ENCODE measurements around the gene TCAIM. TPM values are rescaled to one million over a fixed set of nuclear protein-coding genes. Genes with fewer than 3 reads are reported as not detected.
A peak's percentile ranks its signal among the peaks of the same experiment; 100 is the strongest.

Gene TCAIM
- polyA plus RNA-seq, 1 experiment: 10.1 TPM

DNA sequence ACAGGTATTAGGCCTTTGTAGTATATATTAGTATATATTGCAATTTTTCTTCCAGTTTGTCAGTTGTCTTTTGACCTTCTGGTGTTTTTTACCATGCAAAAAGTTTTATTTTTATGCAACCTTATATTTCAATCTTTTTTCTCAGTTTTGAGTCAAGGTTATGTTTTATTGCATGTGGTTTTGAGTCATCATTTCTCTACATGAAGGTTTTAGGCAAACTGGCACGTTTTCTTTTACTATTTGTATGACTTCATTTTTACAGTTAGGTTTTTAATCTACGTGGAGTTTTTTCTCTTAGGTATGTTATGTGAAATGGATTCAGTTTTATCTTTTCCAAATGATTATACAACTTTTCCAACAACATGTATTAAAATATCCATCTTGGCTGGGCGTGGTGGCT lies 36.8 kb upstream of the TCAIM start:
- ChIA-PET CTCF (interaction anchor here (1.0 kb wide), 1 partner anchor 10 kb away, joined by 3 read pairs; no protein-coding TSS in a partner anchor), POLR2A (no interaction called here)
- Histone ChIP-seq H3K4me3 (ENCODE audit: low read depth, low read length) (no peak overlapping the region), H3K36me3 (ENCODE audit: control insufficient read depth, insufficient read depth, low read length) (no peaks in the 10 kb centered on the region), H3K27me3 (ENCODE audit: control insufficient read depth, insufficient read depth, low read length) (no peaks in the 10 kb centered on the region)
- DNase-seq (ENCODE audit: low read depth): no peak
- TF ChIP-seq, protein P1, sequence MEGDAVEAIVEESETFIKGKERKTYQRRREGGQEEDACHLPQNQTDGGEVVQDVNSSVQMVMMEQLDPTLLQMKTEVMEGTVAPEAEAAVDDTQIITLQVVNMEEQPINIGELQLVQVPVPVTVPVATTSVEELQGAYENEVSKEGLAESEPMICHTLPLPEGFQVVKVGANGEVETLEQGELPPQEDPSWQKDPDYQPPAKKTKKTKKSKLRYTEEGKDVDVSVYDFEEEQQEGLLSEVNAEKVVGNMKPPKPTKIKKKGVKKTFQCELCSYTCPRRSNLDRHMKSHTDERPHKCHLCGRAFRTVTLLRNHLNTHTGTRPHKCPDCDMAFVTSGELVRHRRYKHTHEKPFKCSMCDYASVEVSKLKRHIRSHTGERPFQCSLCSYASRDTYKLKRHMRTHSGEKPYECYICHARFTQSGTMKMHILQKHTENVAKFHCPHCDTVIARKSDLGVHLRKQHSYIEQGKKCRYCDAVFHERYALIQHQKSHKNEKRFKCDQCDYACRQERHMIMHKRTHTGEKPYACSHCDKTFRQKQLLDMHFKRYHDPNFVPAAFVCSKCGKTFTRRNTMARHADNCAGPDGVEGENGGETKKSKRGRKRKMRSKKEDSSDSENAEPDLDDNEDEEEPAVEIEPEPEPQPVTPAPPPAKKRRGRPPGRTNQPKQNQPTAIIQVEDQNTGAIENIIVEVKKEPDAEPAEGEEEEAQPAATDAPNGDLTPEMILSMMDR (IDR thresholded peaks at IDR 0.05; ENCODE audit: insufficient read depth, low read depth, low read length): no peak

DNA sequence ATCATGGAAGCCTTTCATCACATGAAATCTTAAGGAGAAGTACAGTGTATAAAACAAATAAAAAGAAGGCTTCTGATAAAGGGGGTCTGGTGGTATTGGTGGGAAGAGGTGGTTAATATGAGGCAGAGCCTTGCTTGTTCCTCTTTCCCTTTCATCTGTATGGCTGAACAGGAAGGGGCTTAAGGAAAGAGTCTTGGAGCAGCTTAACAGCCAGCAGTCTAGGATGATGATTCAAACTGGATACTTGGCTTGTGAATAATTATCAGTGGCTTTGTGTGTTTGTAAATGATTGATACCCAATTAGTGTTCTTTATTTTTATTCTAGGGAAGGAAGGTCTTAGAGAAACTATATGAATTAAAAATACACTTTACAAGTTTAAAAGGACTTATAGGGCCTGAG lies 29.1 kb upstream of the TCAIM start:
- no peaks in the 10 kb centered on the region for H3K36me3 ChIP-seq (ENCODE audit: control insufficient read depth, insufficient read depth, low read length)
- TF ChIP-seq, protein P1 (IDR thresholded peaks at IDR 0.05; ENCODE audit: insufficient read depth, low read depth, low read length): no peak
- H3K27me3 ChIP-seq (ENCODE audit: control insufficient read depth, insufficient read depth, low read length): no peaks in the 10 kb centered on the region
- CTCF ChIA-PET: no interaction called here
- DNase-seq (ENCODE audit: low read depth): no peak
- H3K4me3 ChIP-seq (ENCODE audit: low read depth, low read length): no peak overlapping the region
- POLR2A ChIA-PET: no interaction called here

DNA sequence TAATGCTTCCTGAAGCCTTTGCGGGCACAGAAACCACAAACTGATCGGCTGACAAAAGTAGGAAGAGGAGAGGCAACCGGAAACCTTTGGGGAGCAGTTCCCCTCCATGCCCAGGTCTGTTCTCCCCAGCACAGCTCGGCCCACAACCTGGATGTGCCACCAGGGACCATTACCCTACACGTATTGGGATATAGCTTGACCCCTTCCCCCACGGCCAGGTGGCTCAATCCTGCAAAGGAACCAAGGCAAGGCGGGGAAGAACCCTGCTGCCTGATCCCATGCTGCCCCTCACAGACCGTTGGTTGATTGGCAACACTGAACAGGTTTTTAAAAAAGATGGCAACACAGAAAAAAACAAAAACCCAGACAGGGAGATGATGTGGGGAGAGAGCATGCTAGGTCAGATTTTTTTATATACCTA lies 19.7 kb upstream of the TCAIM start:
- TF ChIP-seq, protein P1 (IDR thresholded peaks at IDR 0.05; ENCODE audit: insufficient read depth, low read depth, low read length): no peak

DNA sequence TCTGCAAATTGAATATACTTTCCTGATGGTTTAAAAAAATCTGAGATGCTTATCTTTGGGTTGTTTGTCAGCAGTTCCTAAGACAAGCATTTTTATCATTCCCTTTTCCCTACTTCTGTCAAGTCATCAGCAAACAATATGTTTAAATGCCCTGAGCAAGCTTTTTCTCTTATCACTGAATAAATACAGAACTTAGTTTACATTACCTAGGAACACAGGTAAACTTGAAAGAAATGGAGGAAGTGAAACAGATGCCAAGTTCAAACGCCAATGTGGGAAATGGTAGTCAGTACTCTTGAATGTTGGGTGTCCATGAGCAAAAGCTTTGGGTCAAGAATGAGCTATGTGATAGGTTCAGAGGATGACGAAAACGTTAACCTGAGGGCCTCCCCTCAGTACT lies 17.2 kb upstream of the TCAIM start:
- Histone ChIP-seq H3K27me3 (ENCODE audit: control insufficient read depth, insufficient read depth, low read length) (no peaks in the 10 kb centered on the region), H3K4me3 (ENCODE audit: low read depth, low read length) (no peak overlapping the region), H3K36me3 (ENCODE audit: control insufficient read depth, insufficient read depth, low read length) (no peaks in the 10 kb centered on the region)
- ChIA-PET CTCF (interaction anchor here (1.3 to 4.1 kb wide), 2 partner anchors 16 to 212 kb away, joined by 3 to 35 read pairs; partner anchors contain the start of gene TCAIM), POLR2A (no interaction called here)
- DNase-seq (ENCODE audit: low read depth): no peak
- TF ChIP-seq, protein P1 (IDR thresholded peaks at IDR 0.05; ENCODE audit: insufficient read depth, low read depth, low read length): no peak

More for the DNA sequence above, 19.7 kb upstream of the TCAIM start:
- no peaks in the 10 kb centered on the region for H3K27me3 ChIP-seq (ENCODE audit: control insufficient read depth, insufficient read depth, low read length)
- POLR2A ChIA-PET: no interaction called here
- no peaks in the 10 kb centered on the region for H3K36me3 ChIP-seq (ENCODE audit: control insufficient read depth, insufficient read depth, low read length)
- CTCF ChIA-PET: no interaction called here
- DNase-seq (ENCODE audit: low read depth): no peak
- no peak overlapping the region for H3K4me3 ChIP-seq (ENCODE audit: low read depth, low read length)

DNA sequence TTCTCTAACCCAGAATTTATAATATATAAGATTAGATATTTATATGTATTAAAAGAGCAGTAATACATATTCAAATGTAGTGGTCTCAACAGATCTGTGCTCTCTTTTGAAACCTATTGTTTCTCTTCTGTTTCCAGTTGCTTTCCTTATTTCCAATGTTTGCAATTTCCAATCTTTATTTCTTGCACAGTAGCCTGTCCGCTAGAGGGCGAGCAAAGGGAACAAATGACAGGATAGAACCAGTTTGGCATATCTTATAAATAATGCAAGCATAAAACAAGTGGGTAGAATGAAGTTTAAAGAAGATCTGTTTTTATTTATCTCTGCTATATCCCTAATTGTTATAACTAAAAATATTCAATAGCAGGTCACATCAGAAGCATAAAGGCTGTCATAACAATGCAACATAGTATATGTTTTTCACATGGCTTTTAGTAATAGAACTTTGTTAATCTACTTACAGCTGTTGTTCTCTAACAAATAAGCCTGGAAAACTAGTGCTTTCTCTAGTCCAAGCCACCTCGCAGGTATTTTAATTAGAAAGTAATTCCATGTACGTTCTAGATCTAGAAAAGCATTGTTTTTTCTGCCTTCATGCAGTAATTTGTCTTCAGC lies 15.1 kb upstream of the TCAIM start:
- DNase-seq (ENCODE audit: low read depth): no peak
- no peak overlapping the region for H3K4me3 ChIP-seq (ENCODE audit: low read depth, low read length)
- POLR2A ChIA-PET: no interaction called here
- TF ChIP-seq, protein P1 (IDR thresholded peaks at IDR 0.05; ENCODE audit: insufficient read depth, low read depth, low read length): peak; percentile 86
- CTCF ChIA-PET: interaction anchor here (0.6 to 4.1 kb wide), 8 partner anchors 14 to 390 kb away, joined by 3 to 35 read pairs (median 4); partner anchors contain the start of gene TCAIM
- no peaks in the 10 kb centered on the region for H3K27me3 ChIP-seq (ENCODE audit: control insufficient read depth, insufficient read depth, low read length)
- H3K36me3 ChIP-seq (ENCODE audit: control insufficient read depth, insufficient read depth, low read length): no peaks in the 10 kb centered on the region
